Measurements from ENCODE around the gene ATP2C2.

DNA sequence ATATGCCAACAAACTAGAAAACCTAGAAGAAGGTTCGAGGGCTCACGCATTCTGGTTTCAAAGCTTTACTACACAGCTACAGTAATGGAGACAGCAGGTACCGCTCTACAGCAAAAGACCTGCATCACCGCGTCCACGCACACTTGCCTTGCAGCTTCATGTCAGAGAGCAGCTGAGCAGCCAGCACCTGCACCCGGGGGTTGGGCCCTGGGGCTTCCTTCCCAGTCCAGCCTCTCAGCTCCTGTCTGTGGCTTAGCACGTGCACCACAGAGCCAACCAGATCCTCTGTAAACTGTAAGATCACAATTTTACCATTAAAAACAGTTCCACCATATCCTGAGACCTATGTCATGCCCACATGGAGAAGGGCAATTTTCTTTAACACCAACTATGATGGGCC lies 120.8 kb downstream of the ATP2C2 start:
- TF ChIP-seq, protein P1, sequence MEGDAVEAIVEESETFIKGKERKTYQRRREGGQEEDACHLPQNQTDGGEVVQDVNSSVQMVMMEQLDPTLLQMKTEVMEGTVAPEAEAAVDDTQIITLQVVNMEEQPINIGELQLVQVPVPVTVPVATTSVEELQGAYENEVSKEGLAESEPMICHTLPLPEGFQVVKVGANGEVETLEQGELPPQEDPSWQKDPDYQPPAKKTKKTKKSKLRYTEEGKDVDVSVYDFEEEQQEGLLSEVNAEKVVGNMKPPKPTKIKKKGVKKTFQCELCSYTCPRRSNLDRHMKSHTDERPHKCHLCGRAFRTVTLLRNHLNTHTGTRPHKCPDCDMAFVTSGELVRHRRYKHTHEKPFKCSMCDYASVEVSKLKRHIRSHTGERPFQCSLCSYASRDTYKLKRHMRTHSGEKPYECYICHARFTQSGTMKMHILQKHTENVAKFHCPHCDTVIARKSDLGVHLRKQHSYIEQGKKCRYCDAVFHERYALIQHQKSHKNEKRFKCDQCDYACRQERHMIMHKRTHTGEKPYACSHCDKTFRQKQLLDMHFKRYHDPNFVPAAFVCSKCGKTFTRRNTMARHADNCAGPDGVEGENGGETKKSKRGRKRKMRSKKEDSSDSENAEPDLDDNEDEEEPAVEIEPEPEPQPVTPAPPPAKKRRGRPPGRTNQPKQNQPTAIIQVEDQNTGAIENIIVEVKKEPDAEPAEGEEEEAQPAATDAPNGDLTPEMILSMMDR (IDR thresholded peaks at IDR 0.05), result no peak
- TF ChIP-seq POLR2AphosphoS5 (IDR thresholded peaks at IDR 0.05; ENCODE audit: low read depth, low read length) (no peak), TAF1 (IDR thresholded peaks at IDR 0.05; ENCODE audit: borderline replicate concordance, low read depth, low read length) (no peak), FOXJ3 (CRISPR knock-in tag; IDR thresholded peaks at IDR 0.05) (no peak)

Data from SK-N-SH (cell line).